ENCODE data around the gene TEAD1. TPM values are rescaled to one million over a fixed set of nuclear protein-coding genes. Genes with fewer than 3 reads are reported as not detected.

The TEAD1 gene
- total RNA-seq, 1 experiment from 2014 or later = 102 TPM

GRCh38 chr11:12943311-12943710 is 269.1 kb downstream of the TEAD1 start:
- no peaks in the 10 kb centered on the region for H3K36me3 ChIP-seq (ENCODE audit: control insufficient read depth, insufficient read depth, low read length)

GRCh38 chr11:12944889-12945288 is 270.7 kb downstream of the TEAD1 start:
- H3K4me3 ChIP-seq (ENCODE audit: low read depth in 2 of 2, low read length in 2 of 2) = no peak overlapping the region
- H3K9me3 ChIP-seq (ENCODE audit: control insufficient read depth, insufficient read depth, low read depth, low read length) = no peaks in the 10 kb centered on the region
- no peaks in the 10 kb centered on the region for H3K4me1 ChIP-seq (ENCODE audit: control insufficient read depth, insufficient read depth, low read length)
- ChIA-PET POLR2A (no interaction called here), CTCF (no interaction called here)
- no peak for TF ChIP-seq CTCF (IDR thresholded peaks at IDR 0.05)
- no peak for TF ChIP-seq POLR2AphosphoS5 (IDR thresholded peaks at IDR 0.05; ENCODE audit: low read depth, low read length)
- no peak for TF ChIP-seq SIN3A (IDR thresholded peaks at IDR 0.05; ENCODE audit: borderline replicate concordance, insufficient read depth, low read depth, low read length)
- no peak for TF ChIP-seq REST (IDR thresholded peaks at IDR 0.05; ENCODE audit: insufficient read depth in 1 of 2, low read depth in 2 of 2, low read length in 1 of 2)
- no peak for TF ChIP-seq TCF7L2 (IDR thresholded peaks at IDR 0.05; ENCODE audit: low read depth, low read length)
- DNase-seq (ENCODE audit: low read depth, low spot score) (no peak), ATAC-seq (no peak)
- in situ Hi-C loops (cut with HindIII; ENCODE audit: low pct_unique_long_range_greater_than_20kb, low sequenced_read_pairs) (no loop called here), intact Hi-C loops (cut with micrococcal nuclease; ENCODE audit: unreplicated experiment) (no loop called here)
- H3K36me3 ChIP-seq (ENCODE audit: control insufficient read depth, insufficient read depth, low read length) = no peaks in the 10 kb centered on the region
- H3K27me3 ChIP-seq (ENCODE audit: control insufficient read depth, insufficient read depth, low read length) = no peaks in the 10 kb centered on the region
- BruUV-seq (replicated peaks) = no TSS peak
- H3K27ac ChIP-seq (ENCODE audit: low read length) = no peak overlapping the region

More at GRCh38 chr11:12943311-12943710, 269.1 kb downstream of the TEAD1 start:
- POLR2A ChIA-PET = no interaction called here
- H3K4me3 ChIP-seq (ENCODE audit: low read depth in 2 of 2, low read length in 2 of 2) = no peak overlapping the region
- BruUV-seq (replicated peaks) = no TSS peak
- intact Hi-C loops (cut with micrococcal nuclease; ENCODE audit: unreplicated experiment) = no loop called here
- no peaks in the 10 kb centered on the region for H3K4me1 ChIP-seq (ENCODE audit: control insufficient read depth, insufficient read depth, low read length)
- ATAC-seq (no peak), DNase-seq (ENCODE audit: low read depth, low spot score) (no peak)
- H3K9me3 ChIP-seq (ENCODE audit: control insufficient read depth, insufficient read depth, low read depth, low read length) = no peaks in the 10 kb centered on the region
- CTCF ChIA-PET = no interaction called here
- TF ChIP-seq TCF7L2 (IDR thresholded peaks at IDR 0.05; ENCODE audit: low read depth, low read length) (no peak), POLR2AphosphoS5 (IDR thresholded peaks at IDR 0.05; ENCODE audit: low read depth, low read length) (no peak), SIN3A (IDR thresholded peaks at IDR 0.05; ENCODE audit: borderline replicate concordance, insufficient read depth, low read depth, low read length) (no peak), REST (IDR thresholded peaks at IDR 0.05; ENCODE audit: insufficient read depth in 1 of 2, low read depth in 2 of 2, low read length in 1 of 2) (no peak), CTCF (IDR thresholded peaks at IDR 0.05) (no peak)
- H3K27me3 ChIP-seq (ENCODE audit: control insufficient read depth, insufficient read depth, low read length) = no peaks in the 10 kb centered on the region
- no peak overlapping the region for H3K27ac ChIP-seq (ENCODE audit: low read length)
- in situ Hi-C loops (cut with HindIII; ENCODE audit: low pct_unique_long_range_greater_than_20kb, low sequenced_read_pairs) = no loop called here
